ENCODE measurements around the gene KCNIP3. TPM values are rescaled to one million over a fixed set of nuclear protein-coding genes. Genes with fewer than 3 reads are reported as not detected.

KCNIP3 gene
- total and polyA plus RNA-seq, 4 donors: 1.8 to 2.7 (median 2.1) TPM

DNA sequence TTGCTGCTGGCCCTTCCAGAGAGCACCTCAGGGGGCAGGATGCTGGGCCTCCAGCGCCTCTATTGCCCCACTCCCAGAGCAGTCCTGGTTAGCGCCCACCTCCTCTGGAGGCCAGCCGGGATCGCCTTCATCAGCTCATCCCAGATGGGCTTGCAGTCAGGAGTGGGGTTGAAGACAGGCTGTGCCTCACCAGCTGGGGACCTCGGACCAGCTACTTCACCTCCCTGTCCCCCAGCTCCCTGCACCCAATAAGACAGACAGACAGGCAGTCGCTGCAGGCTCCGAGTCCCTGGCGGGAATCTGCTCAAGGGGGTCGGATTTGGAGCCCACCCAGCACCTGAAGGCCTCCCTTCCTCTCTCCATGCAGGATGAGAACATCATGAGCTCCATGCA, 86.5 kb downstream of the KCNIP3 start:
- ATAC-seq (ENCODE audit: insufficient read depth, low FRiP score) (no peak), DNase-seq (no peak)
- Histone ChIP-seq H3K4me1 (ENCODE audit: control insufficient read depth in 5 of 5, insufficient read depth in 5 of 5, low read length in 5 of 5) (peaks cover 0 to 13% (median 0%) of the 10 kb centered on the region in 5 donors), H3K27ac (ENCODE audit: low read depth in 1 of 2, low read length in 1 of 2) (no peak overlapping the region), H3K9ac (ENCODE audit: insufficient read depth in 1 of 2, low read length in 2 of 2) (no peak overlapping the region), H3K36me3 (ENCODE audit: control insufficient read depth in 4 of 4, insufficient read depth in 4 of 4, low read length in 4 of 4) (no peaks in the 10 kb centered on the region), H3K27me3 (ENCODE audit: control insufficient read depth in 3 of 3, insufficient read depth in 3 of 3, low read length in 2 of 3) (no peaks in the 10 kb centered on the region), H3K4me3 (no peak overlapping the region), H3K9me3 (ENCODE audit: control insufficient read depth in 4 of 4, insufficient read depth in 3 of 4, low read length in 3 of 4) (no peaks in the 10 kb centered on the region)
- no peak for TF ChIP-seq CTCF (IDR thresholded peaks at IDR 0.05; ENCODE audit: control extremely low read depth, extremely low read depth)
- 90 to 92% methylated on average over 9 of the region's 9 CpGs for WGBS, 2 donors

DNA sequence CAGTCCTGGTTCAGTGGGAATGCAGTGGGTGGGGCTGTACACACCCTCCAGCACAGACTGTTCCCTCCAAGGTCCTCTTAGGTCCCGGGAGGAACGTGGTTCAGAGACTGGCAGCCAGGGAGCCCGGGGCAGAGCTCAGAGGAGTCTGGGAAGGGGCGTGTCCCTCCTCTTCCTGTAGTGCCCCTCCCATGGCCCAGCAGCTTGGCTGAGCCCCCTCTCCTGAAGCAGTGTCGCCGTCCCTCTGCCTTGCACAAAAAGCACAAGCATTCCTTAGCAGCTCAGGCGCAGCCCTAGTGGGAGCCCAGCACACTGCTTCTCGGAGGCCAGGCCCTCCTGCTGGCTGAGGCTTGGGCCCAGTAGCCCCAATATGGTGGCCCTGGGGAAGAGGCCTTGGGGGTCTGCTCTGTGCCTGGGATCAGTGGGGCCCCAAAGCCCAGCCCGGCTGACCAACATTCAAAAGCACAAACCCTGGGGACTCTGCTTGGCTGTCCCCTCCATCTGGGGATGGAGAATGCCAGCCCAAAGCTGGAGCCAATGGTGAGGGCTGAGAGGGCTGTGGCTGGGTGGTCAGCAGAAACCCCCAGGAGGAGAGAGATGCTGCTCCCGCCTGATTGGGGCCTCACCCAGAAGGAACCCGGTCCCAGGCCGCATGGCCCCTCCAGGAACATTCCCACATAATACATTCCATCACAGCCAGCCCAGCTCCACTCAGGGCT, 87.9 kb downstream of the KCNIP3 start:
- Histone ChIP-seq H3K4me3 (no peak overlapping the region), H3K9ac (ENCODE audit: insufficient read depth in 1 of 2, low read length in 2 of 2) (no peak overlapping the region), H3K9me3 (ENCODE audit: control insufficient read depth in 4 of 4, insufficient read depth in 3 of 4, low read length in 3 of 4) (no peaks in the 10 kb centered on the region), H3K36me3 (ENCODE audit: control insufficient read depth in 4 of 4, insufficient read depth in 4 of 4, low read length in 4 of 4) (no peaks in the 10 kb centered on the region), H3K27ac (ENCODE audit: low read depth in 1 of 2, low read length in 1 of 2) (no peak overlapping the region), H3K27me3 (ENCODE audit: control insufficient read depth in 3 of 3, insufficient read depth in 3 of 3, low read length in 2 of 3) (no peaks in the 10 kb centered on the region), H3K4me1 (ENCODE audit: control insufficient read depth in 5 of 5, insufficient read depth in 5 of 5, low read length in 5 of 5) (peaks cover 0 to 13% (median 2%) of the 10 kb centered on the region in 5 donors)
- TF ChIP-seq CTCF (IDR thresholded peaks at IDR 0.05; ENCODE audit: control extremely low read depth, extremely low read depth): no peak
- ATAC-seq (ENCODE audit: insufficient read depth, low FRiP score): no peak
- DNase-seq: peak; percentile 28 to 46 (median 40)
- WGBS, 2 donors: 53 to 64% methylated on average over 12 of the region's 12 CpGs

DNA sequence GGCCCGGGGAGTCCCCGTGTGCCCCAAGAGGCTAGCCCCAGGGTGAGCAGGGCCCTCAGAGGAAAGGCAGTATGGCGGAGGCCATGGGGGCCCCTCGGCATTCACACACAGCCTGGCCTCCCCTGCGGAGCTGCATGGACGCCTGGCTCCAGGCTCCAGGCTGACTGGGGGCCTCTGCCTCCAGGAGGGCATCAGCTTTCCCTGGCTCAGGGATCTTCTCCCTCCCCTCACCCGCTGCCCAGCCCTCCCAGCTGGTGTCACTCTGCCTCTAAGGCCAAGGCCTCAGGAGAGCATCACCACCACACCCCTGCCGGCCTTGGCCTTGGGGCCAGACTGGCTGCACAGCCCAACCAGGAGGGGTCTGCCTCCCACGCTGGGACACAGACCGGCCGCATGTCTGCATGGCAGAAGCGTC, 88.4 kb downstream of the KCNIP3 start:
- TF ChIP-seq CTCF (IDR thresholded peaks at IDR 0.05; ENCODE audit: control extremely low read depth, extremely low read depth): no peak
- H3K36me3 ChIP-seq (ENCODE audit: control insufficient read depth in 4 of 4, insufficient read depth in 4 of 4, low read length in 4 of 4): no peaks in the 10 kb centered on the region
- H3K9me3 ChIP-seq (ENCODE audit: control insufficient read depth in 4 of 4, insufficient read depth in 3 of 4, low read length in 3 of 4): no peaks in the 10 kb centered on the region
- no peak overlapping the region for H3K27ac ChIP-seq (ENCODE audit: low read depth in 1 of 2, low read length in 1 of 2)
- H3K4me1 ChIP-seq (ENCODE audit: control insufficient read depth in 5 of 5, insufficient read depth in 5 of 5, low read length in 5 of 5): peaks cover 0 to 13% (median 2%) of the 10 kb centered on the region in 5 donors
- DNase-seq (no peak), ATAC-seq (ENCODE audit: insufficient read depth, low FRiP score) (no peak)
- no peak overlapping the region for H3K9ac ChIP-seq (ENCODE audit: insufficient read depth in 1 of 2, low read length in 2 of 2)
- H3K4me3 ChIP-seq: no peak overlapping the region
- 84 to 93% methylated on average over 9 to 12 of the region's 12 CpGs for WGBS, 2 donors
- no peaks in the 10 kb centered on the region for H3K27me3 ChIP-seq (ENCODE audit: control insufficient read depth in 3 of 3, insufficient read depth in 3 of 3, low read length in 2 of 3)
